Measurements from ENCODE around the gene CDKAL1. TPM values are rescaled to one million over a fixed set of nuclear protein-coding genes. Genes with fewer than 3 reads are reported as not detected.
"Not testable (repeated sequence)": the region's sequence is repeated elsewhere in the genome, so short reads cannot be mapped to it uniquely, and the experiment has no call there.

CDKAL1 gene
- total RNA-seq, 1 experiment from 2014 or later = 21.8 TPM

GRCh38 chr6:20569000-20569610, 34.8 kb downstream of the CDKAL1 start:
- no peaks in the 10 kb centered on the region for H3K9me3 ChIP-seq (replicated peaks)
- no peaks in the 10 kb centered on the region for H3K27me3 ChIP-seq
- H3K4me3 ChIP-seq = no peak overlapping the region
- H3K4me1 ChIP-seq = no peaks in the 10 kb centered on the region
- DNase-seq = no peak
- no peak overlapping the region for H3K27ac ChIP-seq
- no peaks in the 10 kb centered on the region for H3K36me3 ChIP-seq

DNA sequence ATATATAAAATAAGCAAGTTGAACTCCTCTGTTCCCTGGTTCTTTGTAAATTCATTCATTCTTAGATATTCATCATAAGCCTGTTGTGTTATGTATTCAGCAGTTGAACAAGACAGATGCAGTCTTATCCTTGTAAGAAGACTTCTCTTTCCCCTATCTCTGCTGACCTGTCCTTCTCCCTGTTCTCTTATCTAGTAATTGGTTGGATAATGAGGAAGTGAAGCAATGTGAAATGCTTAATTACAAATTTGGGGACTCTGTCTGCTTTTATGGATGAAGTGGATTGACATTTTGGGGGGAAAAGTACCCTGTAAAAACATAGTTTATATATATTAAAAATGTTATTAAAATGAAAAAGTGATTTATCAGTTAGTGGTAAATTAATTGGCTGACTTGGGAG, 37.0 kb downstream of the CDKAL1 start:
- Histone ChIP-seq H3K4me1 (peaks cover 12% of the 10 kb centered on the region), H3K27ac (no peak overlapping the region), H3K27me3 (no peaks in the 10 kb centered on the region), H3K9me3 (replicated peaks) (no peaks in the 10 kb centered on the region), H3K4me3 (no peak overlapping the region), H3K36me3 (no peaks in the 10 kb centered on the region)
- no peak for DNase-seq

GRCh38 chr6:20572288-20572687, 38.0 kb downstream of the CDKAL1 start:
- DNase-seq = no peak
- H3K27ac ChIP-seq = no peak overlapping the region
- no peaks in the 10 kb centered on the region for H3K36me3 ChIP-seq
- H3K27me3 ChIP-seq = no peaks in the 10 kb centered on the region
- H3K4me1 ChIP-seq = peaks cover 16% of the 10 kb centered on the region
- no peaks in the 10 kb centered on the region for H3K9me3 ChIP-seq (replicated peaks)
- no peak overlapping the region for H3K4me3 ChIP-seq

GRCh38 chr6:20572940-20573339, 38.7 kb downstream of the CDKAL1 start:
- Histone ChIP-seq H3K4me1 (peaks cover 16% of the 10 kb centered on the region), H3K27me3 (no peaks in the 10 kb centered on the region), H3K9me3 (replicated peaks) (no peaks in the 10 kb centered on the region), H3K4me3 (no peak overlapping the region), H3K27ac (no peak overlapping the region), H3K36me3 (no peaks in the 10 kb centered on the region)
- DNase-seq = no peak

GRCh38 chr6:20574355-20574754, 40.1 kb downstream of the CDKAL1 start:
- DNase-seq = no peak
- no peak overlapping the region for H3K4me3 ChIP-seq
- H3K27ac ChIP-seq = no peak overlapping the region
- no peaks in the 10 kb centered on the region for H3K27me3 ChIP-seq
- peaks cover 16% of the 10 kb centered on the region for H3K4me1 ChIP-seq
- H3K9me3 ChIP-seq (replicated peaks) = no peaks in the 10 kb centered on the region
- H3K36me3 ChIP-seq = no peaks in the 10 kb centered on the region

GRCh38 chr6:20575125-20575524, 40.9 kb downstream of the CDKAL1 start:
- Histone ChIP-seq H3K4me3 (no peak overlapping the region), H3K9me3 (replicated peaks) (no peaks in the 10 kb centered on the region), H3K36me3 (no peaks in the 10 kb centered on the region), H3K27ac (no peak overlapping the region), H3K4me1 (peaks cover 16% of the 10 kb centered on the region), H3K27me3 (no peaks in the 10 kb centered on the region)
- peak in 1 of 2 experiments; percentile 26 for DNase-seq

DNA sequence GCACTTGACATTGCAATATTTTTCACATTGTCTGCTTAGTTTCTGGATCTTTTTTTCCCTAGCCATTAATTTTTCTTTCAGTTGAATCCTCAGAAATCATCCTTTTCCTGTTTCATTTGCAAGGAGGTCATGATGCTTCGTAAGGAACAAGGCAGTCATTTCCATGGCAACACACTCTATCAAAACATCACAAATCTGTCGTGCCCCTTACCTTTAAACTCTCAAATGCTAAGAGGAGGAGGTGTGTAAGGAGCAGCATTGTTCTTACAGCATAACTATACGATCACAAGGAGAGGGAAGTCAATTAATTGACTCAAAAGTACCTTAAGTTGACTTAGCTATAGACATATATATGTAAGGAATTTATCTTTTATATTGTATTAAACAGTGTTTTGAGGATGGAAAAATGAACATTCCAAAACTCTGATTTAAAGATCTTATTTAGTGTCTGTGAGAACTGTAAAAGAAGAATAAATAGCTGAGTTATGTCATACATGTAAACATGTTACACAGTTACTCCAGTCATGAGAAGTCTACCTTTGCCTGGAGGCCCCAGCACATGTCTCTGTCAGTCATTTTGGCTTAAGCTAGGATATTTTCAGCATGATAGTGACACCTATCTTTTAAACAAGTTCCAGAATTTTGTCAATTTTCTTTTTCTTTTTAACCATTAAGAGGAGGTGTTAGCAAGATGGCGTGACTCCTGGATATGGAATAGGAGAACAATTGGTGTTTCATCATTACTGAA, 41.6 kb downstream of the CDKAL1 start:
- DNase-seq = peak; percentile 45 to 62
- 0 out of 2 replicates have a peak overlapping the region, but pooled peaks have one; percentile 6 for H3K27ac ChIP-seq
- H3K4me3 ChIP-seq = no peak overlapping the region
- no peaks in the 10 kb centered on the region for H3K27me3 ChIP-seq
- H3K9me3 ChIP-seq (replicated peaks) = no peaks in the 10 kb centered on the region
- H3K4me1 ChIP-seq = peaks cover 16% of the 10 kb centered on the region
- no peaks in the 10 kb centered on the region for H3K36me3 ChIP-seq

- H3K4me3 ChIP-seq = no peak overlapping the region
Measured at GRCh38 chr6:20577173-20577688, 43.0 kb downstream of the CDKAL1 start.

GRCh38 chr6:20581070-20581469, 46.8 kb downstream of the CDKAL1 start:
- Histone ChIP-seq H3K9me3 (replicated peaks) (no peaks in the 10 kb centered on the region), H3K4me1 (peaks cover 6% of the 10 kb centered on the region), H3K4me3 (no peak overlapping the region), H3K36me3 (no peaks in the 10 kb centered on the region), H3K27me3 (no peaks in the 10 kb centered on the region), H3K27ac (no peak overlapping the region)
- DNase-seq = no peak

More at GRCh38 chr6:20577173-20577688, 43.0 kb downstream of the CDKAL1 start:
- H3K9me3 ChIP-seq (replicated peaks) = no peaks in the 10 kb centered on the region
- H3K36me3 ChIP-seq = no peaks in the 10 kb centered on the region
- peaks cover 16% of the 10 kb centered on the region for H3K4me1 ChIP-seq
- H3K27me3 ChIP-seq = no peaks in the 10 kb centered on the region
- DNase-seq = no peak
- no peak overlapping the region for H3K27ac ChIP-seq

- Histone ChIP-seq H3K4me3 (no peak overlapping the region), H3K27ac (no peak overlapping the region), H3K9me3 (replicated peaks) (no peaks in the 10 kb centered on the region), H3K4me1 (no peaks in the 10 kb centered on the region), H3K27me3 (no peaks in the 10 kb centered on the region), H3K36me3 (no peaks in the 10 kb centered on the region)
- no peak for DNase-seq
Measured at GRCh38 chr6:20582586-20583443, 48.6 kb downstream of the CDKAL1 start.

- Histone ChIP-seq H3K36me3 (no peaks in the 10 kb centered on the region), H3K27ac (no peak overlapping the region), H3K9me3 (replicated peaks) (no peaks in the 10 kb centered on the region), H3K4me3 (no peak overlapping the region), H3K27me3 (no peaks in the 10 kb centered on the region), H3K4me1 (no peaks in the 10 kb centered on the region)
- no peak for DNase-seq
Measured at GRCh38 chr6:20583444-20583800, 49.2 kb downstream of the CDKAL1 start.

GRCh38 chr6:20584100-20584731, 50.0 kb downstream of the CDKAL1 start:
- DNase-seq = no peak
- H3K4me3 ChIP-seq = no peak overlapping the region
- no peak overlapping the region for H3K27ac ChIP-seq
- H3K4me1 ChIP-seq = no peaks in the 10 kb centered on the region
- no peaks in the 10 kb centered on the region for H3K27me3 ChIP-seq
- H3K9me3 ChIP-seq (replicated peaks) = no peaks in the 10 kb centered on the region
- no peaks in the 10 kb centered on the region for H3K36me3 ChIP-seq

DNA sequence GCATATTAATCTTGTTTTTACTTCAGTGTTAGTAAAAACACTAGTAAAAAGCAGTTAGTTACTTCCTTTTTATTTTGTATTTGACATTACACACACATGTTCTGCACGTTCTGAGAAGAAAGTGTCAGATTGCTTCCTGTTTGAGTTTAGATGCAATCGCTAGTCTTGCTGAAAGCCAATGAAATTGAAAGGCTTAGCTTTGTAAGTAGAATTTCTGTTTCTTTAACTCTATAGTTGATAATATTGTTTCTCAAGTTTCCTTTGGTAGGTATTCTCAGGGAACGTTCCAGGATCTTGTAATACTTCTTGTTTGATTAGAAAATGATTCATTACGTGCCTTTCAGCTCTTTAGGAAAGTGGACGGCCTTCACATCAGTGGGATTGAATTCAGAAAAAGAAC, 55.0 kb downstream of the CDKAL1 start:
- Histone ChIP-seq H3K27ac (no peak overlapping the region), H3K4me1 (no peaks in the 10 kb centered on the region), H3K36me3 (no peaks in the 10 kb centered on the region), H3K27me3 (no peaks in the 10 kb centered on the region), H3K9me3 (replicated peaks) (no peaks in the 10 kb centered on the region), H3K4me3 (no peak overlapping the region)
- DNase-seq = no peak

DNA sequence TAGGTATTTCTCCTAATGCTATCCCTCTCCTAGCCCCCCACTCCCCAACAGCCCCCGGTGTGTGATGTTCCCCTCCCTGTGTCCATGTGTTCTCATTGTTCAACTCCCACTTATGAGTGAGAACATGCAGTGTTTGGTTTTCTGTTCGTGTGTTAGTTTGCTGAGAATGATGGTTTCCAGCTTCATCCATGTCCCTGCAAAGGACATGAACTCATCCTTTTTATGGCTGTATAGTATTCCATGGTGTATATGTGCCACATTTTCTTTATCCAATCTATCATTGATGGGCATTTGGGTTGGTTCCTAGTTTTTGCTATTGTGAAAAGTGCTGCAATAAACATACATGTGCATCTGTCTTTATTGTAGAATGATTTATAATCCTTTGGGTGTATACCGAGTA, 56.2 kb downstream of the CDKAL1 start:
- H3K4me1 ChIP-seq; H3K27ac ChIP-seq; H3K4me3 ChIP-seq; DNase-seq; H3K27me3 ChIP-seq; H3K36me3 ChIP-seq; H3K9me3 ChIP-seq (replicated peaks): not testable (repeated sequence)
